ENCODE measurements around the gene PARVB. TPM values are rescaled to one million over a fixed set of nuclear protein-coding genes. Genes with fewer than 3 reads are reported as not detected.

Gene PARVB
- total and polyA plus RNA-seq, 10 of the 15 experiments (the other 5 are each of a cell fraction or from before 2014, with no cell fraction given), result 5.2 to 264 (median 76.0) TPM

DNA sequence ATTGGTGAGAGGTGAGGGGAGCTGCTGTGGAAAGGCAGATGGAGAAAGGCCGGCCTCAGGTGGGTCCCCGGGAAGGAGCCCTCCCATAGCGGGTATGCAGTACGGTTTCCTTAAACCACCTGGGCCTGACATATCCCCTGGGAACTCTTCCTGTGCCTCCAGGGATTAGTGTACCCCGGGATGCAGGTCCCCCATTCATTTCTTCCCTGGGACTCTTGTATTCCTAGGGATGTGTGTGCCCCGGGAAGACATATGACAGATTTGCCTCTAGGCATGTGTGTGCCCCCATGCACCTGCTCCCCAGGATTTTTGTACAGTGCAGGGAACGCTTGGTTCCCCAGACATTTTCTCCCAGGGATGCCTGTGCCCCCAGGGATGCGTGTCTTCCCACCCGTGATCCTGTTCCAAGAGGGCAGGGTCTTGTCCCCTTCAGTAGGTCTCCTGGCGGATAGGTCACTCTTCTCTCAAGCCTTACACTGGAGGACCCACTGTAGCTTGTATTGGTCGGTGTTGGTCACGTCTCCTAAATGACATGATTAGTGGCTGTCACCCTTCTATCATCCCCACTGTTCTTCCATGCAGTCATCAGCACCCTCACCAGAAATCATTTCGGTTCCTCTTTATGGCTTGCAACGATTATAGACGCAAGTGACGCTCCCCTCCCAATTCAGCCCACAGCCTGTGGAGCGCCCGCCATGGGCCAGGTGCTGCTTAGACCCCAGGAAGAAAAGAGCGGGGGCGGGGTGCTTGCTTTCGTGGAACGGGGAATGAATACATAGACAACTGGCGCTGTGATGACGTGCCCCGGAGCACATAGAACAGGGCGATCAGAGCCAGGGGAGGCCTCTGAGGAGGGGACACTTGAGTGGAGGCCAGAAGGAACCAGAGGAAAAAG, 1.3 kb downstream of the PARVB start (continued):
- TF ChIP-seq EGR1 (IDR thresholded peaks at IDR 0.05; ENCODE audit: borderline replicate concordance in 1 of 2, low read depth in 2 of 2, low read length in 2 of 2) (peak in 1 of 2 experiments; percentile 91; a peak in 2 of 3 replicates), ATF2 (IDR thresholded peaks at IDR 0.05; ENCODE audit: low read length) (peak; percentile 89), CHD2 (IDR thresholded peaks at IDR 0.05; ENCODE audit: borderline replicate concordance, low read depth, low read length) (peak; percentile 94), BRCA1 (IDR thresholded peaks at IDR 0.05; ENCODE audit: low read depth, low read length) (no peak), CBFB (IDR thresholded peaks at IDR 0.05; ENCODE audit: low read depth) (peak; percentile 88; the same call in 1 of the 2 replicates), SMAD1 (IDR thresholded peaks at IDR 0.05; ENCODE audit: low read depth, partially characterized antibody) (peak; percentile 90), WRNIP1 (IDR thresholded peaks at IDR 0.05; ENCODE audit: borderline replicate concordance, low read depth, low read length) (no peak), BCL3 (IDR thresholded peaks at IDR 0.05; ENCODE audit: borderline replicate concordance, insufficient read depth, low read depth, low read length, poor library complexity, severe bottlenecking) (peak; percentile 76), CEBPB (IDR thresholded peaks at IDR 0.05; ENCODE audit: borderline replicate concordance in 1 of 2, low read depth in 2 of 2, low read length in 2 of 2) (no peak), BCL11A (IDR thresholded peaks at IDR 0.05; ENCODE audit: low read depth, low read length) (peak; percentile 91), MYB (IDR thresholded peaks at IDR 0.05; ENCODE audit: borderline replicate concordance, low read depth, low read length) (no peak; the same call in 1 of the 2 replicates), CHD4 (IDR thresholded peaks at IDR 0.05) (no peak), JUND (IDR thresholded peaks at IDR 0.05; ENCODE audit: low read depth, low read length) (0 out of 2 replicates have a peak, but pooled peaks have one; percentile 29), TBL1XR1 (IDR thresholded peaks at IDR 0.05; ENCODE audit: low read depth, low read length) (peak; percentile 89), PML (IDR thresholded peaks at IDR 0.05; ENCODE audit: low read length) (peak; percentile 82)
- TF ChIP-seq, protein P1, sequence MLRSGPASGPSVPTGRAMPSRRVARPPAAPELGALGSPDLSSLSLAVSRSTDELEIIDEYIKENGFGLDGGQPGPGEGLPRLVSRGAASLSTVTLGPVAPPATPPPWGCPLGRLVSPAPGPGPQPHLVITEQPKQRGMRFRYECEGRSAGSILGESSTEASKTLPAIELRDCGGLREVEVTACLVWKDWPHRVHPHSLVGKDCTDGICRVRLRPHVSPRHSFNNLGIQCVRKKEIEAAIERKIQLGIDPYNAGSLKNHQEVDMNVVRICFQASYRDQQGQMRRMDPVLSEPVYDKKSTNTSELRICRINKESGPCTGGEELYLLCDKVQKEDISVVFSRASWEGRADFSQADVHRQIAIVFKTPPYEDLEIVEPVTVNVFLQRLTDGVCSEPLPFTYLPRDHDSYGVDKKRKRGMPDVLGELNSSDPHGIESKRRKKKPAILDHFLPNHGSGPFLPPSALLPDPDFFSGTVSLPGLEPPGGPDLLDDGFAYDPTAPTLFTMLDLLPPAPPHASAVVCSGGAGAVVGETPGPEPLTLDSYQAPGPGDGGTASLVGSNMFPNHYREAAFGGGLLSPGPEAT (IDR thresholded peaks at IDR 0.05; ENCODE audit: low read depth), result peak; percentile 98
- TF ChIP-seq, protein P2, sequence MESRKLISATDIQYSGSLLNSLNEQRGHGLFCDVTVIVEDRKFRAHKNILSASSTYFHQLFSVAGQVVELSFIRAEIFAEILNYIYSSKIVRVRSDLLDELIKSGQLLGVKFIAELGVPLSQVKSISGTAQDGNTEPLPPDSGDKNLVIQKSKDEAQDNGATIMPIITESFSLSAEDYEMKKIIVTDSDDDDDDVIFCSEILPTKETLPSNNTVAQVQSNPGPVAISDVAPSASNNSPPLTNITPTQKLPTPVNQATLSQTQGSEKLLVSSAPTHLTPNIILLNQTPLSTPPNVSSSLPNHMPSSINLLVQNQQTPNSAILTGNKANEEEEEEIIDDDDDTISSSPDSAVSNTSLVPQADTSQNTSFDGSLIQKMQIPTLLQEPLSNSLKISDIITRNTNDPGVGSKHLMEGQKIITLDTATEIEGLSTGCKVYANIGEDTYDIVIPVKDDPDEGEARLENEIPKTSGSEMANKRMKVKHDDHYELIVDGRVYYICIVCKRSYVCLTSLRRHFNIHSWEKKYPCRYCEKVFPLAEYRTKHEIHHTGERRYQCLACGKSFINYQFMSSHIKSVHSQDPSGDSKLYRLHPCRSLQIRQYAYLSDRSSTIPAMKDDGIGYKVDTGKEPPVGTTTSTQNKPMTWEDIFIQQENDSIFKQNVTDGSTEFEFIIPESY (IDR thresholded peaks at IDR 0.05), result no peak
- TF ChIP-seq, protein P3, sequence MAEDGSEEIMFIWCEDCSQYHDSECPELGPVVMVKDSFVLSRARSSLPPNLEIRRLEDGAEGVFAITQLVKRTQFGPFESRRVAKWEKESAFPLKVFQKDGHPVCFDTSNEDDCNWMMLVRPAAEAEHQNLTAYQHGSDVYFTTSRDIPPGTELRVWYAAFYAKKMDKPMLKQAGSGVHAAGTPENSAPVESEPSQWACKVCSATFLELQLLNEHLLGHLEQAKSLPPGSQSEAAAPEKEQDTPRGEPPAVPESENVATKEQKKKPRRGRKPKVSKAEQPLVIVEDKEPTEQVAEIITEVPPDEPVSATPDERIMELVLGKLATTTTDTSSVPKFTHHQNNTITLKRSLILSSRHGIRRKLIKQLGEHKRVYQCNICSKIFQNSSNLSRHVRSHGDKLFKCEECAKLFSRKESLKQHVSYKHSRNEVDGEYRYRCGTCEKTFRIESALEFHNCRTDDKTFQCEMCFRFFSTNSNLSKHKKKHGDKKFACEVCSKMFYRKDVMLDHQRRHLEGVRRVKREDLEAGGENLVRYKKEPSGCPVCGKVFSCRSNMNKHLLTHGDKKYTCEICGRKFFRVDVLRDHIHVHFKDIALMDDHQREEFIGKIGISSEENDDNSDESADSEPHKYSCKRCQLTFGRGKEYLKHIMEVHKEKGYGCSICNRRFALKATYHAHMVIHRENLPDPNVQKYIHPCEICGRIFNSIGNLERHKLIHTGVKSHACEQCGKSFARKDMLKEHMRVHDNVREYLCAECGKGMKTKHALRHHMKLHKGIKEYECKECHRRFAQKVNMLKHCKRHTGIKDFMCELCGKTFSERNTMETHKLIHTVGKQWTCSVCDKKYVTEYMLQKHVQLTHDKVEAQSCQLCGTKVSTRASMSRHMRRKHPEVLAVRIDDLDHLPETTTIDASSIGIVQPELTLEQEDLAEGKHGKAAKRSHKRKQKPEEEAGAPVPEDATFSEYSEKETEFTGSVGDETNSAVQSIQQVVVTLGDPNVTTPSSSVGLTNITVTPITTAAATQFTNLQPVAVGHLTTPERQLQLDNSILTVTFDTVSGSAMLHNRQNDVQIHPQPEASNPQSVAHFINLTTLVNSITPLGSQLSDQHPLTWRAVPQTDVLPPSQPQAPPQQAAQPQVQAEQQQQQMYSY (CRISPR knock-in tag; IDR thresholded peaks at IDR 0.05), result no peak

Measured in GM12878 (cell line).